COLO829 (cell line): ENCODE measurements around the gene ANO1.

Source experiments
- DNase-seq: peaks from one replicate; pipeline ENCODE4 v3.0.0; 2012; ENCODE audit warnings: low spot score

The ANO1 gene

DNA sequence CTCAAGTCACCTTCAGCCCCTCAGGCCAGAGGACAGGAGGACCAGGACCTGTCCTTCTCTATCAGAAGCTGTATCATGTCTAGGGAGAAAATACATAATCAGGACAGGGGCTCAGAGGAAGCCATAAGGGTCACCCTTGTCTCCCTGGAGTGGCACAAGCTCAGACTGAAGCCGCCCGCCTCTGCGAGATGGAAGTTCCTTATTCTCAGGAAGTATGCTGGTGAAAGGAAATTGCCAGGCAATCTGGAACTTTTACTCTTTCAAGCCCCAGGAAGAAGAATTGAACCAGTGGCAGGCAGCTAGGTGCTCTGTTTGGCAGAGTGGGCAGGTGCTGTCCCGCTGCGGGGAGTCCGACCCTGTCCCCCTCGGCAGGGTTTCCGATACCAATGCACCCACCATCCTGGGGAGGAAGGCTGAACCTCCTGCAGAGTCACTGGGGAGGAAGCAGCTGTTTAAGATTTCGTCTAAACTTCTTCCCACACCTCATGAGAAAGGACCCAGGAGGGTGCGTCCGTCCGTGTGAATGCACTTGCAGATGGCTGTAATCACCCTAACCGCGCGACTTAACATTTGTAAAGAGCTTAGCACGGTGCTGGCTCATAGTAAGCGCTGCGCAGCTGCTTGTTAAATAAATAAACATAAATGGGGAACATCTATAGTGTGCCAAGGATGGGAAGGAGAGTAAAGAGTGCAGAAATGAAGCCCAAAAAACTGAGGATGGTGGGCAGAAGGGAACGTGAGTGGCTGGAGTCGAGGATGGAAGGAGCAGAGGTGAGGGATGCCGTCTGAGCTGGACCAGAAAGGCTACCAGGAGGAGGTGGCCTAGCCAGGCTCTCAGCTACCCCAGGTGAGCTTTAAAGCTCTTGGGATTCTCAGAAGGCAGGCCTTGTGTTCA lies 5.0 kb upstream of the ANO1 start:
- no peak for DNase-seq

DNA sequence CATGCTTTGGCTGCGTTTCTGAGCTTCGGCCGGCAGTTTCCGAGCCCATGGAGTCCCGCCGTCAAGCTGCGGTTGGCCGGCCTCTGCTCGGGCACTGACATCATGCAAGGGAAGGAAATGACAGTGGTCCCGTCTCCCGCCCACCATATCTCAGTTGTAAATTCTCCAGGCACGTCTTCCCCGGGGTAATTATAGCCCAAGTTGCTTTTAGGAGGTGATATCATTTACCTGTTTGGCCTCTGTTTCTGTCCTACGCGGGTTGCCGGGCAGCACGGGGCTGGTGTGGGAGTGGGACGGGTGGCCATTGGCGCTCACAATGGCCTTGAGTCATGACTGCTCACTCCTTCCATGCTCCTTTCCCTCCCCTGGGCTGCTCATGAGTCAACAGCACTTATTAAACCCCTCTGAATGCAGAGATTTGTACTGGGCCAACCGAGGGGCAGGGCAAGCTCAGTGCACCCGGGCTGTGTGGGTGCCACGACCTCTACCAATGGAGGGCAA lies 4.2 kb upstream of the ANO1 start:
- DNase-seq: peak; percentile 58

GRCh38 chr11:70074746-70075145 lies 3.4 kb upstream of the ANO1 start:
- DNase-seq: no peak

- DNase-seq: no peak
Measured at GRCh38 chr11:70075836-70076235, 2.3 kb upstream of the ANO1 start.

DNA sequence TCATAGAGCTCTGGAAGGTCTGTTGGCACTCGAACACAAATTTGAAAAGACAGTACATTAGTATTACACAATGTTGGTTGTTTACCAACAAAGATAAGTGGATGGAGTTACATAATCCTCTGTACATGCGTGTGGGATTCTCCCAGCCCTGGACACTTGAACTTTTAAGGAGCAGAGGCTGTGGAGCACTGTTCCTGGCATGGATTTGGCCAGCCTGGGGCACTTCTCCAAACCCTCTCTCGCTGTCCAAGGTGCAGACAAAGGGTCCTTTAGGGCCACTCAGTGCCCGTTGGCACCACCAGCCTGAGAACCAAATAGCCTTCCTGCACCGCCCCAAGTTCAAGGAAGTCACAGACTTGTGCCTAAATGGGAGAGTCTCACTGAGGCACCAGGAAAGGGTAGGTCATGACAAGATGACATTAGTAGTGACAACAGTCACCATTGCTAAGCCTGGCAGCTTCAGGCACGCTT lies 1.6 kb upstream of the ANO1 start:
- DNase-seq: no peak

- DNase-seq: no peak
Measured at GRCh38 chr11:70077411-70078094, 564 bp upstream of the ANO1 start.

GRCh38 chr11:70078781-70079616 lies 882 bp downstream of the ANO1 start:
- DNase-seq: no peak

GRCh38 chr11:70079691-70080090 lies 1.6 kb downstream of the ANO1 start:
- DNase-seq: no peak

DNA sequence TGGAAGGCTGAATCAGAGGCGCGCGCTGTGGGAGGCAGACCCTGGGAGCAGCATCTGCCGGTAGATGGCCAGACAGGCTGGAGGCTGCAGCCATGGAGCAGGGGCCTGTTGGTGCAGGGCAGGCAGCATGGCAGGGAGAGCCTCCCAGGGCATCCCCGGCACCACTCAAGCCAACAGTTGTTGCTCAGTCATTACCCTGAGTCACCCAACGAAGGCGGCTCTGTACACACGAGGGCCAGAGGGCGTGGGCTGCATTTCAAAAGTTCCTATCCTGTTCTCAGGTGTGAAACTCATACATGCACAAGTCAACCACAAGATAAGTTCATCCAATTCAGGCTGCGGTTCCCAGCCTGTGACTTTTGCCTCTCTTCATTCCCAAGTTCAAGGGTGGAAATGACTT lies 2.6 kb downstream of the ANO1 start:
- DNase-seq: no peak

GRCh38 chr11:70082829-70083228 lies 4.7 kb downstream of the ANO1 start:
- DNase-seq: no peak

- no peak for DNase-seq
Measured at GRCh38 chr11:70084046-70084984, 6.2 kb downstream of the ANO1 start.

DNA sequence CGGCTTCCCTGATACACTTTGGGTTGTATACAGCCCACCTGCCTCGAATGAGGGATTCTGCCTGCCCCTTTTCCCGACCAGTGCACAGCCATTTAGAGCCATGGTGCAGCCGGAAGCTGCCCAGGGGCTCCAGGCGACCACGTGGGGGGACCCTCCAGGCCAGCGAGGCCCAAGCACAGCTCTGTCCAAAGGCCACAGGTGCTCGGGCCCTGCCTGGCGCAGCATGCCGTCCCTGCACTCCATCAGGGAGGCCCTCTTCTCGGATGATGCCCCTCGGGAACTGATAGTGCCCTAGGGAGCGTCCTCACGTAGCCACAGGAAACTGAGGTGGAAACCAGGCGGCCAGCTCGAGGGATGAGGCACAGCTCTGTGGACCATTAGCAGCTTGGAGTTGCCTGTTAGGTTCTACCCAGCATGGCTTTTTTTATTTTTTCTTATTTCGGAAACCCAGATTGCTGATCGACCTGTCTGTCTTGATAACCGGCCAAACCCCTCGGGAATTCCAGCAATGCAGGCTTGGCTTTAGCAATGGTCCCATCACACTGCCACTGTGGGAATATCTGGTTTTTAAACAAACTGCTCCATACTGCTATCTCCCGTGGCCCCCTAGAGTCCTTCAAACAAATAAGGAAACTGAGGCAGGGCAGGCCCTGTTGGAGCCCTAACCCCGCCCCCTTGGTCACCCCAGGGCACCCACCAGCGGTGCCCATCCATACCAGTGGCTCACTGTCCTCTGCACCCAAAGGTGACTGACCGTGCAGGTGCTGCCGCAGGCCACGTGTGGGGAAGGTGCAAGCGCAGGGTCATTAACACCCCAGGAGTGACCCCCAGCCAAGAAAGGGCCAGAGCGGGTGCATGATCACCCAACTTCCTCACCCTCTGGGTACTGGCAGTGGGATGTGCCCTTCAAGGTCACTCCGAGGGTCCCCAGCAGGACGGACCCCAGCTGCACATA lies 8.0 kb downstream of the ANO1 start:
- no peak for DNase-seq

DNA sequence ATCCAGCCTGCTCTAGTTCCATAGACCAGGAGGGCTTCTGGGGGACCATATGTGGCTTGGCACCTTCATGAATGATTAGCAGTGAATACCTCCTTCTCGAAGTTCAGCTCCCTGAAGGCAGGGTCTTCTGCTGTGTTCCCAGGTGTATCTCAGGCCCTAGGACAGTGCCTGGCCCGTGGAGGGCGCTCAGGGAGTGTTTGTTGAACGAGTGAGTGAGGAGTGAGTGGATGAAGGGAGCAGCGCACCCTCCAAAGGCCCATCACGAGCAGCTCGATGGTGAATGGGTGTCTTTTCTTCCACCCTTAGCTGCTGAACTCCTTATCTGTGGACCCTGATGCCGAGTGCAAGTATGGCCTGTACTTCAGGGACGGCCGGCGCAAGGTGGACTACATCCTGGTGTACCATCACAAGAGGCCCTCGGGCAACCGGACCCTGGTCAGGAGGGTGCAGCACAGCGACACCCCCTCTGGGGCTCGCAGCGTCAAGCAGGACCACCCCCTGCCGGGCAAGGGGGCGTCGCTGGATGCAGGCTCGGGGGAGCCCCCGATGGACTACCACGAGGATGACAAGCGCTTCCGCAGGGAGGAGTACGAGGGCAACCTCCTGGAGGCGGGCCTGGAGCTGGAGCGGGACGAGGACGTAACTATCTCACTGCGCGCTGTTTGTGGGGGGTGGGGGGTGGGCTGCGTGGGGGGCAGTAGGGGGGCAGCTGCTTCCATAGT lies 9.5 kb downstream of the ANO1 start:
- no peak for DNase-seq

- DNase-seq: no peak
Measured at GRCh38 chr11:70088735-70089250, 10.7 kb downstream of the ANO1 start.

DNA sequence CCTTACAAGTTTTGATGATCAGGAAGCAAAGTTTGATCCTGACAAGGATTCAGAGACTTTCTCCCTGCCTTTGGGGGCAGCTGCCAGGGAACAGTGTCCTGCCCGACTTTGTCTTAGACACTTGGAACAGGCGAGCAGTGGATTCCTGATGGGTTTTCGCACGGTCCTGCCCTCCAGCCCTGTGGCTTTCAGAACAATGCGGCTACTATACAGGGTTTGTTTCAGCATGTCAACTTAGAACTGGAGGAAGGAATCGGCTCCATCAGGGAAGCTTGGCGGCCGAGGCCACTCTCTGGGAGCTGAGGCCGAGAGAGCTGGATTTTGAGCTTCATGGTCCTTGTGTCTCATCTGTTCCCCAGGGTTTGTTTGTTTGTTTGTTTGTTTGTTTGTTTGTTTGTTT lies 11.5 kb downstream of the ANO1 start:
- DNase-seq: peak; percentile 61

- DNase-seq: no peak
Measured at GRCh38 chr11:70090961-70091381, 12.9 kb downstream of the ANO1 start.

DNA sequence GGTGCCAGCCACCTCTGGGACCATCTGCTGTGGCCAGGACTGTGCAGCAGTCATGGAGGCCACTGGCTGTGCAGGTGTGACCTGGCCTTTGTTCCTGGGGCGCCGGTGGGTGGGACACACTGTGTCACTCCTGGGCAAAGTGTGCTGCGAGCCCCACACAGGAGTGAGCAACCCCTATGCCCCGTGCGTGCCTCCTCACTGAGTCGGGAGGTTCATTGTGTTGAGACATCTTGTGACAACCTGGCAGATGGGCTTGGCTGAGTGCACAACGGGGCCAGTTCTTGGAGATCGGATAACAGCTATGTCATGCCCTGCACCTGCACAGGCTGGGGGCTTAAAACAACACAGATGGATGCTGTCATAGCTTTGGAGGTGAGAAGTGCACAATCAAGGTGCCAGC lies 13.5 kb downstream of the ANO1 start:
- DNase-seq: no peak

DNA sequence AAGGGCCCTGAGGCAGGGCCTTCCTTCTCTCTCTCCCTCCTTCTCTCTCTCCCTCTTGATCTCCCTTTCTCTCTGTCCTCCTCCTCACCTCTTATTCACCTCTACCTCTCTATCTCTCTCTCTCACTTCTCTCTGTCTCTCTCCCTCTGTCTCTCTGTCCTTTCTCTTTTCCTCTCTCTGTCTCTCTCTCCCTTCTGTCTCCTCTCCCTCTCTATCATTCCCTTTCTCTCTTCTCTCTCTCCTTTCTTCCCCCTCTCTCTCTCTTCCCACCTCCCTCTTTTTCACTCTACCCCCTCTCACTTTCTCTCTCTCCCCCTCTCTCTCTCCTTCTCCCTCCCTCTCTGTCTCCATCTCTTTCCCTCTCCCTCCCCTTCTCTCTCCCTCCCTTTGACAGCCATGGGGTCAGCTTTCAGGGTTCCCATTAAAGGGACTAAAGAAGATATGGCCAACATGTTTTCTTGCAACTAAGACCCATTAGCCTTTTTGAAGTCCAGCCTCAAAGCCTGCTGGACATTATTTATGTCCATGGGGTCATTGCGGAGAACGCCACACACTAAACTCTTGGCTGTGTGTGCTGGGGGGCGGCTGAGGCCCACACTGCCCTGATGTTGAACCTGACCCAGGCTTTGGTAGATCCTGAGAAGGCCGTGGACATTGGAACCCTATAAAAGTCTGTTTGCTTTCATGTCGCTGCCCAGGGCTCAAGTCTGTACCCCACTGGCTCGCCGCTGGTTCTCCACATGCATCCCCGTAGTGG lies 15.0 kb downstream of the ANO1 start:
- DNase-seq: no peak
